Natural killer cell (primary cell): ENCODE measurements around the gene PAGR1. TPM values are rescaled to one million over a fixed set of nuclear protein-coding genes. Genes with fewer than 3 reads are reported as not detected.
A peak's percentile ranks its signal among the peaks of the same experiment; 100 is the strongest.
"Not testable (repeated sequence)": the region's sequence is repeated elsewhere in the genome, so short reads cannot be mapped to it uniquely, and the experiment has no call there.

Source experiments
- ATAC-seq, 3 donors: fragments of 150-1000 bp in 2 of 3; fragments of 200-7000 bp in 1 of 3; cut with Tn5 transposase; 1 replicate in 1 of 3; 2 replicates in 2 of 3; pipeline ENCODE4 v1.10.0; 2021; ENCODE audit warnings: mild to moderate bottlenecking in 2 of 3, moderate library complexity in 2 of 3
- DNase-seq, 2 donors: peaks; one replicate each; pipeline versions ENCODE4 v3.0.0 to v3.0.0-alpha.2; 2013 to 2021; ENCODE audit warnings: mixed read lengths in 1 of 2
- H3K27ac ChIP-seq: one replicate; pipeline ENCODE4 v1.5.1; 2013; ENCODE audit warnings: mild to moderate bottlenecking, low read length
- H3K27me3 ChIP-seq: one replicate; pipeline ENCODE4 v1.6.1; 2013; ENCODE audit warnings: low read length; ENCODE audit not compliant: control insufficient read depth, insufficient read depth
- H3K36me3 ChIP-seq: one replicate; pipeline ENCODE4 v1.6.1; 2013; ENCODE audit warnings: low read length; ENCODE audit not compliant: control insufficient read depth, insufficient read depth
- H3K4me1 ChIP-seq: one replicate; pipeline ENCODE4 v1.6.1; 2013; ENCODE audit warnings: low read length; ENCODE audit not compliant: control insufficient read depth, insufficient read depth
- H3K4me3 ChIP-seq: one replicate; pipeline ENCODE4 v1.5.1; 2013; ENCODE audit warnings: low read length
- H3K9me3 ChIP-seq: one replicate; pipeline ENCODE4 v1.6.1; 2013; ENCODE audit warnings: low read length; ENCODE audit not compliant: control insufficient read depth, insufficient read depth
- H3K27ac Mint-ChIP-seq, 2 donors: one replicate each; pipeline ENCODE4 v1.8.0; 2022; ENCODE audit warnings: mild to moderate bottlenecking in 2 of 2, mixed read lengths in 2 of 2, moderate library complexity in 1 of 2
- H3K27me3 Mint-ChIP-seq, 2 donors: one replicate each; pipeline ENCODE4 v1.8.0; 2022; ENCODE audit warnings: low read depth in 2 of 2, mixed read lengths in 2 of 2
- H3K36me3 Mint-ChIP-seq: one replicate; pipeline ENCODE4 v1.8.0; 2022; ENCODE audit warnings: mixed read lengths
- H3K4me1 Mint-ChIP-seq, 2 donors: one replicate each; pipeline ENCODE4 v1.8.0; 2022; ENCODE audit warnings: mixed read lengths in 2 of 2
- H3K4me3 Mint-ChIP-seq: one replicate; pipeline ENCODE4 v1.8.0; 2022; ENCODE audit warnings: mild to moderate bottlenecking, moderate library complexity, mixed read lengths
- H3K9me3 Mint-ChIP-seq, 2 donors: one replicate each; pipeline ENCODE4 v1.8.0; 2022; ENCODE audit warnings: mixed read lengths in 2 of 2
- WGBS: methylation state at CpG from one replicate; pipeline ENCODE4 v1.1.7; 2013; ENCODE audit warnings: missing lambda C conversion rate; ENCODE audit not compliant: insufficient coverage; 5-methylcytosine and 5-hydroxymethylcytosine counted together
- intact Hi-C: fragments of 100-400 bp; cut with micrococcal nuclease; formaldehyde crosslinking; loops from one replicate; pipeline ENCODE4 v1.14.2; 2022
- total RNA-seq, 4 donors: library from RNA; stranded (reverse); fragments of 120-200 nt in 1 of 4; gene quantifications; one replicate each; pipeline versions ENCODE4 v1.2.3 to v1.2.4, GENCODE V29; 2013 to 2022
- TF ChIP-seq, protein P1 (sequence below): fragments of 200-600 bp; IDR thresholded peaks from one replicate; pipeline ENCODE4 v1.8.0; 2022; ENCODE audit warnings: antibody characterized with exemption

The PAGR1 gene
- total RNA-seq, 3 donors from 2014 or later (not counting 1 experiment from before 2014, with no cell fraction given), result 8.9 to 16.2 (median 13.4) TPM

DNA sequence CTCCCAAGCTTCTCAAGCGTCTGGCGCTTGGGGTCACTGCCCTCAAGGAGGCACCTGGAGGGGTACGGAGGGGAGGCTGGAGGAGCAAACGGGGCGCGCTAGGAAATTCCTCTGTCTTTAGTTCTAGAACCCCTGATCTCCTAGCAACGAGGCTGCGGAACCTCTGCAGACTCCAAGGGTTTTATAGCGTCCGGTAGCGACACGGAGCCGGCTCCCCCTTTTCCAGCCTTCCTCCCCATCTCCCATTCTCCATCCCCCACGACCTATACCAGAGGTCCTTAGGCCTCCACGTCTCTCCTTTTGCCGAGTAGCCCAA lies 47.7 kb downstream of the PAGR1 start:
- whole genome bisulfite sequencing, result 41% methylated on average over 16 of the region's 16 CpGs
- H3K9me3 Mint-ChIP-seq, result no peaks in the 10 kb centered on the region

DNA sequence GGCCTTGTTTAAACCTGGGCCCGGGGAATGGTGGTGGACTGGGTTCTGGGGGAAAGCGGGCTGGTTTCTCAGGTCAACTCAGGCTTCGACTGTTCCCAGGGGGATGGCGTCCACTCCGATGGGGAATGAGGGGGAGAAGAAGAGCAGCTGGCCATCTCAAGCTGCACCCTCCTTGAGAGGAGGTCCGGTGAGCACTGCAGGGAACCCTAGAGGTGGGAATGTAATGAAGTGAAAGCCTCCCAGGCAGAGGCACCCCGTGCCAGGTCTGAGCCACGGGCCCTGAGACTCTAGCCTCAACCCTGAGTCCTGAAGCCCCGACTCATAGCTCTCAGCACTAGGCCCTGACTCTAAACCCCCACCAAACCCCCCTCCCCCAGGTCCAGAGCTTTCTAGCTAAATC lies 48.3 kb downstream of the PAGR1 start:
- peaks cover 18 to 29% of the 10 kb centered on the region in 2 donors for H3K4me1 Mint-ChIP-seq
- no peak overlapping the region for H3K4me3 Mint-ChIP-seq
- 86% methylated on average over 9 of the region's 9 CpGs for WGBS
- Histone ChIP-seq H3K4me3 (no peak overlapping the region), H3K27ac (no peak overlapping the region), H3K27me3 (no peaks in the 10 kb centered on the region), H3K9me3 (no peaks in the 10 kb centered on the region), H3K36me3 (peaks cover 13% of the 10 kb centered on the region), H3K4me1 (peaks cover 26% of the 10 kb centered on the region)
- peaks cover 0 to 4% of the 10 kb centered on the region in 2 donors for H3K27me3 Mint-ChIP-seq
- TF ChIP-seq, protein P1, sequence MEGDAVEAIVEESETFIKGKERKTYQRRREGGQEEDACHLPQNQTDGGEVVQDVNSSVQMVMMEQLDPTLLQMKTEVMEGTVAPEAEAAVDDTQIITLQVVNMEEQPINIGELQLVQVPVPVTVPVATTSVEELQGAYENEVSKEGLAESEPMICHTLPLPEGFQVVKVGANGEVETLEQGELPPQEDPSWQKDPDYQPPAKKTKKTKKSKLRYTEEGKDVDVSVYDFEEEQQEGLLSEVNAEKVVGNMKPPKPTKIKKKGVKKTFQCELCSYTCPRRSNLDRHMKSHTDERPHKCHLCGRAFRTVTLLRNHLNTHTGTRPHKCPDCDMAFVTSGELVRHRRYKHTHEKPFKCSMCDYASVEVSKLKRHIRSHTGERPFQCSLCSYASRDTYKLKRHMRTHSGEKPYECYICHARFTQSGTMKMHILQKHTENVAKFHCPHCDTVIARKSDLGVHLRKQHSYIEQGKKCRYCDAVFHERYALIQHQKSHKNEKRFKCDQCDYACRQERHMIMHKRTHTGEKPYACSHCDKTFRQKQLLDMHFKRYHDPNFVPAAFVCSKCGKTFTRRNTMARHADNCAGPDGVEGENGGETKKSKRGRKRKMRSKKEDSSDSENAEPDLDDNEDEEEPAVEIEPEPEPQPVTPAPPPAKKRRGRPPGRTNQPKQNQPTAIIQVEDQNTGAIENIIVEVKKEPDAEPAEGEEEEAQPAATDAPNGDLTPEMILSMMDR, result no peak
- intact Hi-C loops, result loop anchor here (5.0 kb wide), 2 partner anchors 47 to 162 kb away; partner anchors contain the start of gene PAGR1
- H3K9me3 Mint-ChIP-seq, result no peaks in the 10 kb centered on the region
- H3K27ac Mint-ChIP-seq, result no peak overlapping the region
- H3K36me3 Mint-ChIP-seq, result no peaks in the 10 kb centered on the region
- DNase-seq, result no peak
- no peak for ATAC-seq

More for the DNA sequence above, 47.7 kb downstream of the PAGR1 start:
- peaks cover 0 to 4% of the 10 kb centered on the region in 2 donors for H3K27me3 Mint-ChIP-seq
- H3K4me1 Mint-ChIP-seq, result peaks cover 18 to 29% of the 10 kb centered on the region in 2 donors
- peak overlapping the region; percentile 91 for H3K4me3 Mint-ChIP-seq
- no peak for DNase-seq
- H3K27ac Mint-ChIP-seq, result peak overlapping the region; percentile 95 to 99
- TF ChIP-seq, protein P1, result no peak
- Histone ChIP-seq H3K27me3 (no peaks in the 10 kb centered on the region), H3K36me3 (peaks cover 19% of the 10 kb centered on the region), H3K4me1 (peaks cover 26% of the 10 kb centered on the region), H3K9me3 (no peaks in the 10 kb centered on the region), H3K4me3 (no peak overlapping the region), H3K27ac (peak overlapping the region; percentile 88)
- H3K36me3 Mint-ChIP-seq, result no peaks in the 10 kb centered on the region
- no peak for ATAC-seq
- intact Hi-C loops, result loop anchor here (1.0 to 5.0 kb wide), 4 partner anchors 46 to 161 kb away; partner anchors contain the start of genes INO80E and PAGR1

DNA sequence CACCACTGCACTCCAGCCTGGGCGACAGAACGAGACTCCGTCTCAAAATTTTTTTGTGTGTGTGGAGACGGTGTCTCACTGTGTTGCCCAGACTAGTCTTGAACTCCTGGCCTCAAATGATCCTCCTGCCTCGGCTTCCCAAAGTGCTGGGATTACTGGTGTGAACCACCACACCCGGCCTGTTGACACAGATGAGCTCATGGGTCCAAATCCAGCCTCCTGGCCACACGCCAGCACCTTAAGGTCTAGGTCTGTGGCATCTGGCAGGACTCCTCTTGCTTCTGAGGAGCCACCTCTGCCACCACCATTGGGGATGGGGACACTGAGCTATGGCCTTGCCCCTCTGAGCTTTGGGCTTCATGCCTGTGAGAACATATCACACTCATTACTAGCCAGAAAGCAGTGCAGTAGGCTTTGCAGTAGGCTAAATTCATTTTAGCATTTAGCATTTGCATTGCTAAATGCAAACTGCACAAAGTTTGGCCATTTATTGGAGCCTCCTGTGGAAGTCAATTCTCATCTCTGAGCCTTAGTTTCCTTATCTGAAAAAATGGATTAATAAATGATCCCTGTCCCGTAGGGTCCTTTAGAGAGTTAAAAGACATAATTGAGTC lies 52.6 kb downstream of the PAGR1 start:
- Mint-ChIP-seq H3K36me3 (no peaks in the 10 kb centered on the region), H3K9me3 (no peaks in the 10 kb centered on the region), H3K27me3 (peaks cover 0 to 4% of the 10 kb centered on the region in 2 donors), H3K4me1 (peaks cover 0 to 2% of the 10 kb centered on the region in 2 donors), H3K27ac (no peak overlapping the region), H3K4me3 (no peak overlapping the region)
- intact Hi-C loops, result no loop called here
- no peaks in the 10 kb centered on the region for H3K9me3 ChIP-seq
- no peaks in the 10 kb centered on the region for H3K36me3 ChIP-seq
- no peaks in the 10 kb centered on the region for H3K27me3 ChIP-seq
- no peak for DNase-seq
- 91% methylated on average over 8 of the region's 8 CpGs for WGBS
- H3K4me3 ChIP-seq, result no peak overlapping the region
- ATAC-seq, result no peak
- TF ChIP-seq, protein P1, result no peak
- H3K4me1 ChIP-seq, result peaks cover 5% of the 10 kb centered on the region
- H3K27ac ChIP-seq, result no peak overlapping the region

DNA sequence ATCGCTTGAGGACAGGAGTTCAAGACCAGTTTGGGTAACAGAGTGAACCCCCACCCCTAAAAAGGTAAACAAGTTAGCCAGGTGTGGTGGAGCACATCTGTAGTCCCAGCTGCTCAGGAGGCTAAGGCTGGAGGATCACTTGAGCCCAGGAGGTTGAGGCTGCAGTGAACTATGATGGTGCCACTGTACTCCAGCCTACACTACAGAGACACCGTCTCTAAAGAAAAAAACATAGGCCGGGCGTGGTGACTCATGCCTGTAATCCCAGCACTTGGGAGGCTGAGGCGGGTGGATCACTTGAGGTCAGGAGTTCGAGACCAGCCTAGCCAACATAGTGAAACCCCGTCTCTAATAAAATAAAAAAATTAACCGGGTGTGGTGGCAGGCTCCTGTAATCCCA lies 53.1 kb downstream of the PAGR1 start:
- ATAC-seq, H3K36me3 ChIP-seq, H3K9me3 ChIP-seq, H3K27me3 ChIP-seq, H3K4me1 ChIP-seq, H3K4me3 ChIP-seq, H3K27ac Mint-ChIP-seq, H3K27ac ChIP-seq, H3K4me3 Mint-ChIP-seq, H3K4me1 Mint-ChIP-seq, DNase-seq, H3K9me3 Mint-ChIP-seq, intact Hi-C loops, H3K27me3 Mint-ChIP-seq, H3K36me3 Mint-ChIP-seq: not testable (repeated sequence)
- whole genome bisulfite sequencing, result 87% methylated on average over 8 of the region's 8 CpGs

Other genes starting within 250 kb of the PAGR1 start
- 100 to 1,000 TPM; 373 to 439 (median 435) TPM for gene SPN, start 152.9 kb upstream of the PAGR1 start, total RNA-seq
- gene QPRT, start 137.0 kb upstream of the PAGR1 start, total RNA-seq, result 1 to 10 TPM; 2.5 to 6.3 (median 4.7) TPM
- 100 to 1,000 TPM in 2 of 3 donors, 10 to 100 TPM in 1; 100.0 to 172 (median 146) TPM for gene C16orf54, start 70.2 kb upstream of the PAGR1 start, total RNA-seq
- gene ZG16, start 37.9 kb upstream of the PAGR1 start, total RNA-seq, result not detected
- gene KIF22, start 25.4 kb upstream of the PAGR1 start, total RNA-seq, result 10 to 100 TPM; 73.4 to 96.0 (median 86.5) TPM
- 100 to 1,000 TPM; 234 to 265 (median 252) TPM for gene MAZ, start 9.6 kb upstream of the PAGR1 start, total RNA-seq
- 1 to 10 TPM in 1 of 3 donors, under 1 TPM in 2; 0.70 to 1.4 (median 0.91) TPM for gene PRRT2, start 4.0 kb upstream of the PAGR1 start, total RNA-seq
- 100 to 1,000 TPM; 154 to 168 (median 163) TPM for gene MVP, start 4.3 kb downstream of the PAGR1 start, total RNA-seq
- gene CDIPT, start 47.1 kb downstream of the PAGR1 start, total RNA-seq, result 10 to 100 TPM; 42.3 to 66.9 (median 53.0) TPM
- under 1 TPM in 1 of 3 donors, not detected in 2; 0.14 TPM for gene SEZ6L2, start 83.4 kb downstream of the PAGR1 start, total RNA-seq
- not detected for gene ASPHD1, start 84.3 kb downstream of the PAGR1 start, total RNA-seq
- gene KCTD13, start 110.1 kb downstream of the PAGR1 start, total RNA-seq, result 10 to 100 TPM; 36.1 to 54.0 (median 51.7) TPM
- 10 to 100 TPM; 50.2 to 69.5 (median 50.8) TPM for gene TMEM219, start 145.9 kb downstream of the PAGR1 start, total RNA-seq
- 10 to 100 TPM; 35.3 to 42.8 (median 41.5) TPM for gene TAOK2, start 157.7 kb downstream of the PAGR1 start, total RNA-seq
- gene HIRIP3, start 179.5 kb downstream of the PAGR1 start, total RNA-seq, result 10 to 100 TPM; 11.1 to 13.4 (median 12.7) TPM
- 100 to 1,000 TPM in 1 of 3 donors, 10 to 100 TPM in 2; 75.0 to 107 (median 99.5) TPM for gene INO80E, start 180.1 kb downstream of the PAGR1 start, total RNA-seq
- gene DOC2A, start 194.9 kb downstream of the PAGR1 start, total RNA-seq, result not detected
- not detected for gene C16orf92, start 207.0 kb downstream of the PAGR1 start, total RNA-seq
- gene TLCD3B, start 215.1 kb downstream of the PAGR1 start, total RNA-seq, result 1 to 10 TPM in 2 of 3 donors, under 1 TPM in 1; 0.88 to 2.0 (median 1.7) TPM
- gene ALDOA, start 249.6 kb downstream of the PAGR1 start, total RNA-seq, result 100 to 1,000 TPM; 412 to 544 (median 490) TPM